H1 (cell line): ENCODE data around the gene GPS1. TPM values are rescaled to one million over a fixed set of nuclear protein-coding genes. Genes with fewer than 3 reads are reported as not detected.

Experiments used
- CTCF ChIA-PET: fragments of 300-600 bp; sonication (Branson Sonifier 250); formaldehyde crosslinking; loops from one replicate; lab custom pipeline; 2021; ENCODE audit not compliant: partially characterized antibody; lab: Charles Lee
- POLR2A ChIA-PET: fragments of 300-600 bp; sonication (Branson Sonifier 250); formaldehyde crosslinking; loops from one replicate; lab custom pipeline; 2021; ENCODE audit warnings: inconsistent platforms; ENCODE audit not compliant: partially characterized antibody; lab: Charles Lee
- DNase-seq, 2 experiments: peaks; one replicate each; pipeline versions ENCODE4 v3.0.0 to v3.0.0-alpha.2; 2010 to 2022; ENCODE audit warnings: low spot score in 2 of 2, low read depth in 1 of 2, mixed read lengths in 1 of 2
- FAIRE-seq: peaks from 2 replicates; lab custom pipeline; 2011; peaks lifted over from hg19 to GRCh38; lab: Jason Lieb, UNC
- H2AFZ ChIP-seq: 2 replicates; pipeline ENCODE4 v1.8.1; 2012; ENCODE audit warnings: low read length, inconsistent platforms
- H2AK5ac ChIP-seq: 2 replicates; pipeline ENCODE4 v1.6.1; 2013; ENCODE audit warnings: low read depth, low read length
- H2BK120ac ChIP-seq: replicated peaks from 2 replicates; pipeline ENCODE3; 2013; ENCODE audit warnings: low read depth, low read length, inconsistent platforms
- H2BK12ac ChIP-seq: 2 replicates; pipeline ENCODE4 v1.6.1; 2013; ENCODE audit warnings: low read depth, low read length
- H2BK15ac ChIP-seq: 2 replicates; pipeline ENCODE4 v1.6.1; 2013; ENCODE audit warnings: low read length
- H2BK20ac ChIP-seq: 2 replicates; pipeline ENCODE4 v1.6.1; 2013; ENCODE audit warnings: low read length
- H2BK5ac ChIP-seq: 2 replicates; pipeline ENCODE4 v1.6.1; 2013; ENCODE audit warnings: low read depth, low read length
- H3K14ac ChIP-seq: 2 replicates; pipeline ENCODE4 v1.6.1; 2013; ENCODE audit warnings: inconsistent platforms; ENCODE audit not compliant: insufficient read length
- H3K18ac ChIP-seq: 2 replicates; pipeline ENCODE4 v1.6.1; 2013; ENCODE audit warnings: low read length; ENCODE audit errors: extremely low read depth
- H3K23ac ChIP-seq: 2 replicates; pipeline ENCODE4 v1.6.1; 2013; ENCODE audit warnings: inconsistent platforms; ENCODE audit not compliant: insufficient read length
- H3K23me2 ChIP-seq: 2 replicates; pipeline ENCODE4 v1.6.1; 2013; ENCODE audit warnings: low read depth, low read length
- H3K27ac ChIP-seq: 2 replicates; pipeline ENCODE4 v1.6.1; 2011; ENCODE audit warnings: low read depth, low read length, inconsistent platforms
- H3K27me3 ChIP-seq, 4 experiments: replicated peaks in 1 of 4; 1 replicate in 1 of 4; 2 replicates in 3 of 4; pipeline versions ENCODE4 v1.6.1 to v1.8.1; 2011 to 2013; ENCODE audit warnings: low read length in 3 of 4, mild to moderate bottlenecking in 3 of 4, inconsistent platforms in 2 of 4, mixed read lengths in 2 of 4, moderate library complexity in 1 of 4; ENCODE audit not compliant: control insufficient read depth in 3 of 4, insufficient read depth in 3 of 4; ENCODE audit errors: extremely low read depth in 1 of 4
- H3K36me3 ChIP-seq, 4 experiments: 2 replicates each; pipeline versions ENCODE4 v1.6.1 to v1.8.1; 2011 to 2013; ENCODE audit warnings: mild to moderate bottlenecking in 4 of 4, low read length in 3 of 4, moderate library complexity in 2 of 4, control low read depth in 1 of 4, inconsistent platforms in 1 of 4; ENCODE audit not compliant: insufficient read depth in 4 of 4, control insufficient read depth in 2 of 4
- H3K4ac ChIP-seq: replicated peaks from 2 replicates; pipeline ENCODE3; 2013; ENCODE audit warnings: low read length, low read depth, mixed read lengths, inconsistent platforms; ENCODE audit not compliant: insufficient read length
- H3K4me1 ChIP-seq, 4 experiments: replicated peaks in 1 of 4; 1 replicate in 1 of 4; 2 replicates in 3 of 4; pipeline versions ENCODE4 v1.6.1 to v1.8.1; 2011 to 2013; ENCODE audit warnings: low read length in 3 of 4, inconsistent platforms in 2 of 4, mixed read lengths in 1 of 4; ENCODE audit not compliant: insufficient read depth in 4 of 4, control insufficient read depth in 3 of 4
- H3K4me2 ChIP-seq, 2 experiments: 2 replicates each; pipeline versions ENCODE4 v1.6.1 to v1.8.1; 2011 to 2013; ENCODE audit warnings: low read depth in 2 of 2, low read length in 2 of 2, control low read depth in 1 of 2, inconsistent platforms in 1 of 2, mild to moderate bottlenecking in 1 of 2; ENCODE audit not compliant: insufficient read depth in 1 of 2
- H3K4me3 ChIP-seq, 4 experiments: fragments of 200-600, 300-600 bp in 1 of 4; sonication (generic), shearing (Covaris generic), sonication (Bioruptor Twin) in 1 of 4; 2 replicates each; pipeline versions ENCODE4 v1.5.1 to v1.8.1; 2011 to 2016; ENCODE audit warnings: low read length in 4 of 4, low read depth in 3 of 4, control low read depth in 2 of 4, inconsistent platforms in 2 of 4, mild to moderate bottlenecking in 2 of 4, mixed read lengths in 1 of 4, moderate library complexity in 1 of 4; ENCODE audit not compliant: insufficient read depth in 2 of 4; ENCODE audit errors: extremely low read depth in 1 of 4
- H3K56ac ChIP-seq: replicated peaks from 2 replicates; pipeline ENCODE3; 2013; ENCODE audit warnings: low read depth, mild to moderate bottlenecking, mixed read lengths, low read length, inconsistent platforms; ENCODE audit not compliant: insufficient read length
- H3K79me1 ChIP-seq: 2 replicates; pipeline ENCODE4 v1.6.1; 2013; ENCODE audit warnings: low read depth, low read length, control low read depth
- H3K79me2 ChIP-seq, 2 experiments: 2 replicates each; pipeline versions ENCODE4 v1.6.1 to v1.8.1; 2012 to 2013; ENCODE audit warnings: low read length in 2 of 2, mild to moderate bottlenecking in 2 of 2, inconsistent platforms in 1 of 2; ENCODE audit not compliant: insufficient read depth in 2 of 2, control insufficient read depth in 1 of 2
- H3K9ac ChIP-seq, 4 experiments: replicated peaks in 1 of 4; 1 replicate in 1 of 4; 2 replicates in 3 of 4; pipeline versions ENCODE4 v1.6.1 to v1.8.1; 2011 to 2013; ENCODE audit warnings: low read depth in 3 of 4, low read length in 3 of 4, control low read depth in 2 of 4, mild to moderate bottlenecking in 2 of 4, moderate library complexity in 2 of 4, inconsistent platforms in 1 of 4; ENCODE audit errors: extremely low read depth in 1 of 4
- H3K9me3 ChIP-seq, 2 experiments: 2 replicates each; pipeline versions ENCODE4 v1.6.1 to v1.8.1; 2012 to 2013; ENCODE audit warnings: mild to moderate bottlenecking in 2 of 2, moderate library complexity in 2 of 2, control low read depth in 1 of 2, inconsistent platforms in 1 of 2, low read depth in 1 of 2, low read length in 1 of 2, mixed read lengths in 1 of 2; ENCODE audit not compliant: insufficient read depth in 2 of 2
- H4K20me1 ChIP-seq, 2 experiments: replicated peaks in 1 of 2; 2 replicates each; pipeline versions ENCODE3 to v1.8.1; 2011 to 2013; ENCODE audit warnings: inconsistent platforms in 2 of 2, low read length in 2 of 2, mild to moderate bottlenecking in 1 of 2; ENCODE audit not compliant: insufficient read depth in 2 of 2, control insufficient read depth in 1 of 2
- H4K5ac ChIP-seq: 2 replicates; pipeline ENCODE4 v1.6.1; 2013; ENCODE audit warnings: low read length, low read depth, mixed read lengths, inconsistent platforms; ENCODE audit not compliant: insufficient read length
- H4K8ac ChIP-seq: 2 replicates; pipeline ENCODE4 v1.8.0; 2013; ENCODE audit warnings: mild to moderate bottlenecking, moderate library complexity, low read length, inconsistent platforms; ENCODE audit not compliant: insufficient read depth; ENCODE audit errors: extremely low read depth
- H4K91ac ChIP-seq: replicated peaks from 2 replicates; pipeline ENCODE3; 2013; ENCODE audit warnings: low read length, mixed read lengths, inconsistent platforms; ENCODE audit not compliant: insufficient read length
- ATF2 ChIP-seq: IDR thresholded peaks from 2 replicates; pipeline ENCODE4 v1.6.1; 2012; ENCODE audit warnings: low read length, inconsistent platforms
- CBX5 ChIP-seq: fragments of 300-800, 300-1000 bp; sonication (generic); IDR thresholded peaks from 2 replicates; pipeline ENCODE4 v1.7.1; 2016; ENCODE audit warnings: antibody characterized with exemption, low read length, low read depth
- FOSL1 ChIP-seq: IDR thresholded peaks from 2 replicates; pipeline ENCODE4 v1.6.1; 2011; ENCODE audit warnings: mild to moderate bottlenecking, low read depth, low read length, moderate library complexity; ENCODE audit not compliant: insufficient read depth
- MAFK ChIP-seq: IDR thresholded peaks from 2 replicates; pipeline ENCODE4 v1.6.1; 2012; ENCODE audit warnings: low read depth, mild to moderate bottlenecking, improper control_type of control experiment, low read length
- PHF8 ChIP-seq: fragments of 200-600 bp; sonication (generic); conservative IDR thresholded peaks from 2 replicates; pipeline ENCODE4 v1.7.1; 2012; ENCODE audit warnings: low read depth, mild to moderate bottlenecking, inconsistent platforms, low read length, moderate library complexity
- POLR2AphosphoS5 ChIP-seq: IDR thresholded peaks from 2 replicates; pipeline ENCODE4 v1.6.1; 2011; ENCODE audit warnings: low read depth, low read length
- RXRA ChIP-seq: IDR thresholded peaks from 2 replicates; pipeline ENCODE4 v1.6.1; 2011; ENCODE audit warnings: low read depth, mild to moderate bottlenecking, low read length, moderate library complexity; ENCODE audit not compliant: insufficient read depth
- WGBS, 2 experiments: shearing (Covaris generic) in 1 of 2; methylation state at CpG; one replicate each; pipeline versions ENCODE4 v1.1.6 to v1.1.7; 2013 to 2015; ENCODE audit warnings: low lambda C conversion rate in 2 of 2, mixed read lengths in 2 of 2, inconsistent platforms in 1 of 2, low coverage in 1 of 2, missing lambda C conversion rate in 1 of 2; ENCODE audit not compliant: insufficient replicate concordance in 2 of 2, insufficient coverage in 1 of 2, insufficient read length in 1 of 2; ENCODE audit errors: extremely low coverage in 1 of 2, missing lambda C conversion rate in 1 of 2; 5-methylcytosine and 5-hydroxymethylcytosine counted together
- polyA plus RNA-seq, 7 experiments: library from polyadenylated mRNA; depleted of rRNA in 3 of 7; stranded (reverse) in 5 of 7; unstranded in 2 of 7; fragments of >200 nt in 5 of 7; fragments of 200-250 nt in 2 of 7; gene quantifications; 1 replicate in 5 of 7; 2 replicates in 1 of 7; 4 replicates in 1 of 7; pipeline versions ENCODE4 v1.2.1 to v1.2.3, GENCODE V29; 2011 to 2013; ENCODE audit warnings: missing spikeins in 2 of 7, mixed read lengths in 2 of 7
- total RNA-seq: library from RNA; stranded (reverse); fragmentation: NEBNext Ultra II Directional; extraction: Animal tissue kit (Norgen Biotek cat#: 25700); gene quantifications from 2 replicates; pipeline ENCODE4 v1.2.1, GENCODE V29; 2021
- TF ChIP-seq, protein P1 (sequence below): IDR thresholded peaks from 2 replicates; pipeline ENCODE4 v1.6.1; 2011; ENCODE audit warnings: low read length, improper control_type of control experiment

Gene GPS1
- total and polyA plus RNA-seq, 2 of the 8 experiments (the other 6 are each of a cell fraction or from before 2014, with no cell fraction given), result 153 to 277 TPM

GRCh38 chr17:82052638-82053059, 951 bp downstream of the GPS1 start:
- Histone ChIP-seq H3K4me1 (peaks cover 0 to 11% (median 6%) of the 10 kb centered on the region in 4 experiments; a peak in 5 of 7 replicates), H2AK5ac (no peak overlapping the region), H3K36me3 (peaks cover 7 to 37% (median 17%) of the 10 kb centered on the region in 4 experiments), H3K27me3 (no peaks in the 10 kb centered on the region; a peak in 1 of 7 replicates), H3K79me1 (peaks cover 6% of the 10 kb centered on the region; the same call in 1 of the 2 replicates), H3K56ac (no peak overlapping the region), H3K27ac (no peak overlapping the region), H4K8ac (no peak overlapping the region)
- TF ChIP-seq POLR2AphosphoS5 (no peak), FOSL1 (no peak), PHF8 (no peak), CBX5 (no peak), MAFK (no peak), ATF2 (no peak), RXRA (no peak)
- TF ChIP-seq, protein P1, sequence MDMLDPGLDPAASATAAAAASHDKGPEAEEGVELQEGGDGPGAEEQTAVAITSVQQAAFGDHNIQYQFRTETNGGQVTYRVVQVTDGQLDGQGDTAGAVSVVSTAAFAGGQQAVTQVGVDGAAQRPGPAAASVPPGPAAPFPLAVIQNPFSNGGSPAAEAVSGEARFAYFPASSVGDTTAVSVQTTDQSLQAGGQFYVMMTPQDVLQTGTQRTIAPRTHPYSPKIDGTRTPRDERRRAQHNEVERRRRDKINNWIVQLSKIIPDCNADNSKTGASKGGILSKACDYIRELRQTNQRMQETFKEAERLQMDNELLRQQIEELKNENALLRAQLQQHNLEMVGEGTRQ, result no peak
- TF ChIP-seq, all 59 proteins: peak for 0
- Histone ChIP-seq H3K4me2 (peak overlapping the region; percentile 77 to 97), H2BK12ac (no peak overlapping the region), H2BK20ac (no peak overlapping the region), H4K20me1 (peaks cover 4 to 17% of the 10 kb centered on the region in 2 experiments), H2AFZ (no peak overlapping the region), H2BK120ac (no peak overlapping the region), H3K18ac (no peak overlapping the region), H3K23ac (no peak overlapping the region), H4K5ac (no peak overlapping the region), H3K9me3 (no peaks in the 10 kb centered on the region), H3K23me2 (peaks cover 6% of the 10 kb centered on the region; the same call in 1 of the 2 replicates), H3K9ac (peak overlapping the region; percentile 31 to 60 (median 38); a peak in 4 of 7 replicates), H3K4me3 (peak overlapping the region; percentile 72 to 94 (median 86)), H2BK5ac (no peak overlapping the region), H3K4ac (no peak overlapping the region), H3K14ac (no peak overlapping the region), H3K79me2 (peaks cover 0 to 12% of the 10 kb centered on the region in 2 experiments; a peak in 1 of 4 replicates), H2BK15ac (no peak overlapping the region), H4K91ac (no peak overlapping the region)
- no peak for DNase-seq
- POLR2A ChIA-PET, result interaction anchor here (1.0 to 13.2 kb wide), 11 partner anchors 9 to 43 kb away, joined by 3 to 161 read pairs (median 4); partner anchors contain the start of genes DCXR, DUS1L and RAC3
- no peak for FAIRE-seq
- 55% methylated on average over 18 of the region's 19 CpGs; no CpG with 5 or more reads in 1 of the 2 experiments for WGBS, 2 experiments
- CTCF ChIA-PET, result interaction anchor here (0.7 to 5.4 kb wide), 4 partner anchors 15 to 52 kb away, joined by 3 to 40 read pairs (median 4); partner anchors contain the start of genes DCXR and RAC3
